Breast epithelium (tissue), 4 donors: ENCODE data around the gene BAG3. TPM values are rescaled to one million over a fixed set of nuclear protein-coding genes. Genes with fewer than 3 reads are reported as not detected.
A peak's percentile ranks its signal among the peaks of the same experiment; 100 is the strongest.

Experiments
- DNase-seq, 2 donors: peaks; one replicate each; pipeline ENCODE4 v3.0.0-alpha.2; 2019; ENCODE audit warnings: low spot score in 2 of 2
- H3K27ac ChIP-seq, 2 donors: fragments of 200-600 bp; sonication (generic) in 1 of 2; one replicate each; pipeline ENCODE4 v1.5.1; 2016 to 2019; ENCODE audit warnings: mild to moderate bottlenecking in 1 of 2
- H3K27me3 ChIP-seq, 2 donors: fragments of 200-600 bp; sonication (generic) in 1 of 2; one replicate each; pipeline versions ENCODE4 v1.5.1 to v1.6.0; 2017 to 2019; ENCODE audit warnings: control low read depth in 1 of 2, mild to moderate bottlenecking in 1 of 2
- H3K36me3 ChIP-seq: fragments of 200-600 bp; one replicate; pipeline ENCODE4 v1.5.1; 2019
- H3K4me1 ChIP-seq, 2 donors: fragments of 200-600 bp; sonication (generic); one replicate each; pipeline ENCODE4 v1.5.1; 2016 to 2019; ENCODE audit warnings: control low read depth in 1 of 2
- H3K4me3 ChIP-seq, 3 donors: fragments of 200-600 bp; sonication (generic); 1 replicate in 2 of 3; 2 replicates in 1 of 3; pipeline ENCODE4 v1.5.1; 2016 to 2019; ENCODE audit warnings: mild to moderate bottlenecking in 3 of 3, moderate library complexity in 2 of 3
- H3K9me3 ChIP-seq, 2 donors: fragments of 200-600 bp; sonication (generic) in 1 of 2; one replicate each; pipeline ENCODE4 v1.5.1; 2016 to 2019; ENCODE audit warnings: control low read depth in 1 of 2
- POLR2A ChIP-seq: fragments of 450-650 bp; IDR thresholded peaks from one replicate; pipeline ENCODE4 v1.6.1; 2016; ENCODE audit warnings: antibody characterized with exemption, mild to moderate bottlenecking, moderate library complexity
- POLR2AphosphoS5 ChIP-seq, 3 donors: sonication (generic); formaldehyde crosslinking; IDR thresholded peaks; one replicate each; pipeline ENCODE4 v1.6.1; 2017; ENCODE audit warnings: antibody characterized with exemption in 3 of 3
- intact Hi-C: fragments of 100-400 bp; cut with DNase I; formaldehyde crosslinking; loops from one replicate; pipeline ENCODE4 v1.15.1; 2023; ENCODE audit warnings: low total_unique reads
- total RNA-seq, 3 donors: library from RNA; depleted of rRNA; stranded (reverse); fragments of >200 nt; gene quantifications; one replicate each; pipeline ENCODE4 v1.1.0, GENCODE V29; 2016
- TF ChIP-seq, protein P1 (sequence below), 3 donors: fragments of 450-650 bp; IDR thresholded peaks; one replicate each; pipeline ENCODE4 v1.5.1; 2016 to 2017; ENCODE audit warnings: antibody characterized with exemption in 3 of 3, mild to moderate bottlenecking in 3 of 3, moderate library complexity in 3 of 3

BAG3 gene
- total RNA-seq, 3 donors from 2014 or later: 17.1 to 29.9 (median 23.9) TPM

DNA sequence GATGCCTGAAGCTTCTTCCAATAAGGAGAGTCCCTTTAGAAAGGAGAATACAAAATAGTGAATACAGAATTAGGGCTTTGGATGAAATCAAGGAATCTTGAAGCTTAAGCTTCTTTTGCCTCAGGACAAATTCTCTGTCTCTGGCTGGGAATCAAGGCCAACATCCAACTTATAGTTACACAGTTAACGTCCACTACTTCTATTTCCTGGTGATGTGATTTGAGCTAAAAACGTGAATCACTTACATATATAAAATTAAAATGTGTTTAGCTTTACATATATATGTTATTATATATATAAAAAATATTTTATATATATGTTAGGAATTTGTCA, 63.3 kb downstream of the BAG3 start:
- Histone ChIP-seq H3K36me3 (no peaks in the 10 kb centered on the region), H3K27me3 (no peaks in the 10 kb centered on the region), H3K4me3 (no peak overlapping the region), H3K27ac (no peak overlapping the region), H3K4me1 (no peaks in the 10 kb centered on the region), H3K9me3 (no peaks in the 10 kb centered on the region)
- no peak for DNase-seq
- TF ChIP-seq POLR2A (no peak), POLR2AphosphoS5 (IDR thresholded peaks at IDR 0.05) (no peak)
- TF ChIP-seq, protein P1, sequence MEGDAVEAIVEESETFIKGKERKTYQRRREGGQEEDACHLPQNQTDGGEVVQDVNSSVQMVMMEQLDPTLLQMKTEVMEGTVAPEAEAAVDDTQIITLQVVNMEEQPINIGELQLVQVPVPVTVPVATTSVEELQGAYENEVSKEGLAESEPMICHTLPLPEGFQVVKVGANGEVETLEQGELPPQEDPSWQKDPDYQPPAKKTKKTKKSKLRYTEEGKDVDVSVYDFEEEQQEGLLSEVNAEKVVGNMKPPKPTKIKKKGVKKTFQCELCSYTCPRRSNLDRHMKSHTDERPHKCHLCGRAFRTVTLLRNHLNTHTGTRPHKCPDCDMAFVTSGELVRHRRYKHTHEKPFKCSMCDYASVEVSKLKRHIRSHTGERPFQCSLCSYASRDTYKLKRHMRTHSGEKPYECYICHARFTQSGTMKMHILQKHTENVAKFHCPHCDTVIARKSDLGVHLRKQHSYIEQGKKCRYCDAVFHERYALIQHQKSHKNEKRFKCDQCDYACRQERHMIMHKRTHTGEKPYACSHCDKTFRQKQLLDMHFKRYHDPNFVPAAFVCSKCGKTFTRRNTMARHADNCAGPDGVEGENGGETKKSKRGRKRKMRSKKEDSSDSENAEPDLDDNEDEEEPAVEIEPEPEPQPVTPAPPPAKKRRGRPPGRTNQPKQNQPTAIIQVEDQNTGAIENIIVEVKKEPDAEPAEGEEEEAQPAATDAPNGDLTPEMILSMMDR (IDR thresholded peaks at IDR 0.05): no peak
- intact Hi-C loops: no loop called here

DNA sequence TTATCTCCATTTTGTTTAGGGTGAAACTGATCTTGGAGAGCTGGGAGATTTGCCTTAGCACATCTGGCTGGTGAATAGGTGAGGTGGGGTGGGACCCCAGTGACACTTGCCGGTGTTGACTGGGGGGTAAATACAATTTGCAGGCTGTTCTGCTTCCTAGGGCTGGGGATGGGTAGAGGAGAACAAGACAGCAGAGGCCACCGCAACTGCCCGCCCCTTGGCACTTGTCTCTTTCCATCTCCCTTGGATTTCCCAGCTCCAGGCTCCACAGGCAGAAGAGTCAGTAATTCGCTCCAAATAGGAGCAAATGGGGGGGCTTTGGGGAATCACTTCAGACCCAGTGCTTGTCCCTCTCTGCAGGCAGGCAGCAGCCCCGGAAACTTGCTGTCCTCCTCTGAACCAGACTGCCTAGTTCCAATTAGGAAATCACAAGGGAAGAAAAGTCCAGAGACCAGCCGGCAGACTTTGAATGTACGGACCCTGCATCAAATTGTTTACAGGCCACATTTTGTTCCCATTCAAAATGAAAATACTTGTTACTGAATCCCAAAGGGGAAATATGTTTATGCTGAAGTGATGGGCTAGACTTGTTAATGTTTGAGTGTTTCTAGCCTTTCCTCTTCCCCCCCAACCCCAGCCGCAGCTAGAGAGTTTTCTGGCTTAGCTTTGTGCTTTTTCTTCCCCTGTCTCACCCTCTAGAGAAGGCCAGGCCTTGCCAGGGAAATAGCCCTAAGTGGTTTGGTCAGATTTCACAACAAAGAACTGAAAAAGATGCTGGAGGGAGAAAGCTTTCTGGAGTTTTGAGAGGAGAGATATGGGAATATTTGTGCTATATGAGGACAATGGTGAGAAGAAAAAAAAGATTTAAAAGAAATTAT, 64.7 kb downstream of the BAG3 start:
- H3K27ac ChIP-seq: peak overlapping the region in 1 of 2 donors; percentile 69

DNA sequence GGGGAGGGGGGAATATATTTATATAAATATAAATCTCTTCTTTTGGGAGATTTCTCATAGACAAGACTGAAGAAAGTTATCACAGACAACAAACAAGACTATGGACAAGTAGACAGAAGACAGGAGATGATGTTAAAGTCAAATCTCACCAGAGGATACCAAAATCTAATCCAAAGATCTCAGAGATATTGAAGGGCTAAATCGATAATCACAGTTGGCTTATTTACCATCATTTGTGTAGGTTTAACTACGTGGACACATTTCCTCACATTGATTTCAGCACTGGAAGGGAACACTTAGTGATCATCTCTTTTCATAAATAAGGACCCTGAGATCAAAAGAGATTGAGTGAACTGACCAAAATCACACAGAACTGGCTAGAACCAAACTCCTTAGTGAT, 72.0 kb downstream of the BAG3 start:
- TF ChIP-seq POLR2AphosphoS5 (IDR thresholded peaks at IDR 0.05) (no peak), POLR2A (no peak)
- TF ChIP-seq, protein P1 (IDR thresholded peaks at IDR 0.05): no peak
- Histone ChIP-seq H3K9me3 (no peaks in the 10 kb centered on the region), H3K27me3 (no peaks in the 10 kb centered on the region), H3K27ac (no peak overlapping the region), H3K4me1 (no peaks in the 10 kb centered on the region), H3K4me3 (no peak overlapping the region), H3K36me3 (no peaks in the 10 kb centered on the region)
- no peak for DNase-seq
- intact Hi-C loops: no loop called here

More for the DNA sequence above, 64.7 kb downstream of the BAG3 start:
- Histone ChIP-seq H3K4me3 (no peak overlapping the region), H3K36me3 (no peaks in the 10 kb centered on the region), H3K27me3 (no peaks in the 10 kb centered on the region), H3K4me1 (no peaks in the 10 kb centered on the region), H3K9me3 (no peaks in the 10 kb centered on the region)
- TF ChIP-seq POLR2AphosphoS5 (IDR thresholded peaks at IDR 0.05): no peak
- TF ChIP-seq, protein P1 (IDR thresholded peaks at IDR 0.05): no peak
- TF ChIP-seq POLR2A: no peak
- intact Hi-C loops: no loop called here
- DNase-seq: no peak

DNA sequence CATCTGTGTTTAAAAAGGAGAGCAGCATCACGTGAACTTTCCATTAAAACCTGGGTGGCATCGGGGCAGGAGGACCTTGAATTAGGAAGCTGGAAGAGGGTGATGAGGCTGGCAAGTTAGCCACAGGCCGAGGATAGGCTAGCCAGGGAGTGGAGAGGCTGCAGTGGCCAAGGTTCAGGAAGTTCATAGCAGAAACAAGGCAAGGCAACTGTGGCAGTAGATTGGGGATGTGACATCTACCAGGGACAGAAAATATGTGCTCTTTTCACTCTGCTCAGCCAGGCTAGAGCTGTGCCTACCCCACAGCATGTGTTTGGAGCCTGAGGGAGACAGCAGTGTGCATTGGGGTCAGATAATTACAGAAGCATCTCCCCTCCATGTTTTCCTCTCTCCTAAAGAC, 72.4 kb downstream of the BAG3 start:
- no peak overlapping the region for H3K4me3 ChIP-seq
- no peaks in the 10 kb centered on the region for H3K36me3 ChIP-seq
- DNase-seq: no peak
- H3K27ac ChIP-seq: no peak overlapping the region
- TF ChIP-seq, protein P1 (IDR thresholded peaks at IDR 0.05): no peak
- no peak for TF ChIP-seq POLR2A
- TF ChIP-seq POLR2AphosphoS5 (IDR thresholded peaks at IDR 0.05): no peak
- intact Hi-C loops: no loop called here
- H3K4me1 ChIP-seq: no peaks in the 10 kb centered on the region
- H3K9me3 ChIP-seq: no peaks in the 10 kb centered on the region
- H3K27me3 ChIP-seq: no peaks in the 10 kb centered on the region
